CD14-positive monocyte (primary cell): ENCODE data around the gene HIF1AN. TPM values are rescaled to one million over a fixed set of nuclear protein-coding genes. Genes with fewer than 3 reads are reported as not detected.

ENCODE experiments used
- DNase-seq, 3 donors: peaks; one replicate each; pipeline ENCODE4 v3.0.0-alpha.2; 2011 to 2022
- H2AFZ ChIP-seq: 2 replicates; pipeline ENCODE4 v1.6.0; 2012; ENCODE audit warnings: mild to moderate bottlenecking, low read depth, low read length, inconsistent platforms; ENCODE audit not compliant: insufficient read depth, poor library complexity, severe bottlenecking
- H3K27ac ChIP-seq, 2 donors: 1 replicate in 1 of 2; 2 replicates in 1 of 2; pipeline ENCODE4 v1.5.1; 2012 to 2013; ENCODE audit warnings: low read length in 2 of 2, control low read depth in 1 of 2, inconsistent platforms in 1 of 2, low read depth in 1 of 2, mild to moderate bottlenecking in 1 of 2
- H3K27me3 ChIP-seq, 2 donors: one replicate each; pipeline versions ENCODE4 v1.6.0 to v1.6.1; 2011 to 2013; ENCODE audit warnings: low read length in 2 of 2; ENCODE audit not compliant: control insufficient read depth in 2 of 2, insufficient read depth in 2 of 2
- H3K36me3 ChIP-seq, 2 donors: replicated peaks in 1 of 2; 1 replicate in 1 of 2; 2 replicates in 1 of 2; pipeline versions ENCODE4 v1.5.1 to v1.6.1; 2012 to 2013; ENCODE audit warnings: low read length in 2 of 2, control low read depth in 1 of 2, inconsistent platforms in 1 of 2, mild to moderate bottlenecking in 1 of 2; ENCODE audit not compliant: insufficient read depth in 2 of 2, control insufficient read depth in 1 of 2
- H3K4me1 ChIP-seq, 2 donors: 1 replicate in 1 of 2; 2 replicates in 1 of 2; pipeline versions ENCODE4 v1.5.1 to v1.6.1; 2012 to 2013; ENCODE audit warnings: low read length in 2 of 2, control low read depth in 1 of 2, inconsistent platforms in 1 of 2, mild to moderate bottlenecking in 1 of 2, moderate library complexity in 1 of 2; ENCODE audit not compliant: insufficient read depth in 2 of 2, control insufficient read depth in 1 of 2
- H3K4me2 ChIP-seq: replicated peaks from 2 replicates; pipeline ENCODE3; 2012; ENCODE audit warnings: low read length, moderate library complexity, mild to moderate bottlenecking; ENCODE audit not compliant: poor library complexity, severe bottlenecking; ENCODE audit errors: extremely low read depth
- H3K4me3 ChIP-seq, 3 experiments: fragments of 200-600 bp in 1 of 3; sonication (generic) in 1 of 3; replicated peaks in 1 of 3; 1 replicate in 2 of 3; 2 replicates in 1 of 3; pipeline ENCODE4 v1.5.1; 2011 to 2013; ENCODE audit warnings: low read length in 3 of 3, mild to moderate bottlenecking in 3 of 3, control low read depth in 2 of 3, low read depth in 2 of 3, inconsistent platforms in 1 of 3, moderate library complexity in 1 of 3
- H3K79me2 ChIP-seq: 2 replicates; pipeline ENCODE4 v1.6.0; 2012; ENCODE audit warnings: mild to moderate bottlenecking, control low read depth, inconsistent platforms, low read length, moderate library complexity; ENCODE audit not compliant: insufficient read depth
- H3K9ac ChIP-seq: 2 replicates; pipeline ENCODE4 v1.6.0; 2017; ENCODE audit warnings: low read length, mild to moderate bottlenecking; ENCODE audit not compliant: insufficient read depth, poor library complexity, severe bottlenecking
- H3K9me3 ChIP-seq, 2 donors: replicated peaks in 1 of 2; 1 replicate in 1 of 2; 2 replicates in 1 of 2; pipeline versions ENCODE4 v1.5.1 to v1.6.1; 2012 to 2013; ENCODE audit warnings: low read length in 2 of 2, control low read depth in 1 of 2; ENCODE audit not compliant: control insufficient read depth in 1 of 2, insufficient read depth in 1 of 2
- H4K20me1 ChIP-seq: 2 replicates; pipeline ENCODE4 v1.6.0; 2012; ENCODE audit warnings: mild to moderate bottlenecking, low read length, control low read depth, moderate library complexity; ENCODE audit not compliant: insufficient read depth
- H3K27ac Mint-ChIP-seq, 7 donors: one replicate each; pipeline ENCODE4 v1.8.0; 2020; ENCODE audit warnings: mild to moderate bottlenecking in 7 of 7, mixed read lengths in 7 of 7, moderate library complexity in 6 of 7, inconsistent platforms in 2 of 7
- H3K27me3 Mint-ChIP-seq, 3 donors: one replicate each; pipeline ENCODE4 v1.8.0; 2021 to 2022; ENCODE audit warnings: low read depth in 3 of 3, mild to moderate bottlenecking in 3 of 3, mixed read lengths in 3 of 3, moderate library complexity in 3 of 3, inconsistent platforms in 1 of 3
- H3K36me3 Mint-ChIP-seq, 2 donors: one replicate each; pipeline ENCODE4 v1.8.0; 2020; ENCODE audit warnings: mixed read lengths in 2 of 2, inconsistent platforms in 1 of 2, mild to moderate bottlenecking in 1 of 2
- H3K4me1 Mint-ChIP-seq: one replicate; pipeline ENCODE4 v1.8.0; 2020; ENCODE audit warnings: mild to moderate bottlenecking, mixed read lengths
- H3K4me3 Mint-ChIP-seq, 2 donors: one replicate each; pipeline ENCODE4 v1.8.0; 2020; ENCODE audit warnings: mild to moderate bottlenecking in 2 of 2, mixed read lengths in 2 of 2, moderate library complexity in 1 of 2
- H3K9me3 Mint-ChIP-seq, 7 donors: one replicate each; pipeline ENCODE4 v1.8.0; 2020 to 2022; ENCODE audit warnings: mixed read lengths in 7 of 7, mild to moderate bottlenecking in 6 of 7, moderate library complexity in 6 of 7, inconsistent platforms in 2 of 7
- WGBS: methylation state at CpG from one replicate; pipeline ENCODE4 v1.1.5; 2013; ENCODE audit warnings: missing lambda C conversion rate; ENCODE audit not compliant: insufficient coverage; 5-methylcytosine and 5-hydroxymethylcytosine counted together
- intact Hi-C, 2 donors: fragments of 100-400 bp; cut with micrococcal nuclease; formaldehyde crosslinking; loops; one replicate each; pipeline versions ENCODE4 v1.15.0 to v1.15.1; 2023
- polyA plus RNA-seq, 3 donors: library from polyadenylated mRNA; depleted of rRNA in 1 of 3; unstranded in 2 of 3; stranded (reverse) in 1 of 3; fragments of 300-500 nt in 2 of 3; fragments of >200 nt in 1 of 3; fragmentation: Illumina TruSeq in 2 of 3; gene quantifications; 1 replicate in 2 of 3; 2 replicates in 1 of 3; pipeline ENCODE4 v1.2.3, GENCODE V29; 2012 to 2021
- TF ChIP-seq, protein P1 (sequence below): fragments of 200-600 bp; IDR thresholded peaks from one replicate; pipeline ENCODE4 v1.8.0; 2022; ENCODE audit warnings: antibody characterized with exemption, mild to moderate bottlenecking

HIF1AN gene
- polyA plus RNA-seq, 3 donors = 8.5 to 25.3 (median 17.2) TPM

DNA sequence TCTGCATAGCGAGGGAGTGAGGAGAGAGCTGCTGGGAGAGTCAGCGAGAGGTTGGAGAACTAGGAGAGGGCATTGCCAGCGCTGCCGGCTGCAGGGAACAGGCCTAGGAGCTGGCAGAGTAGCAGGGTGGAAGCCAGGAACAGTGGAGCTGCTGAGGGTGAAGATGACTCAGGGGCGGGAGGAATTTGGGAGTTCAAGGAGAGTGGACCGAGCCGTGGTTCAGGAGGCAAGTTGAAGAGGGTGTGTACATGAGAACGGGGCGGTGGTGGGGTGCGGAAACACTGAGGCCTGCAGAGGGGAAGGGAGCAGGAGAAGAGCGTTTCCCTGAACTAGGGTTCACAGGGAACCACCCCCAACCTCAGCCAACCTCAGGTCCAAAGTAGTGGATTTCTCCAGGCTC lies 31.5 kb downstream of the HIF1AN start:
- peaks cover 32 to 74% of the 10 kb centered on the region in 2 donors for H3K27me3 ChIP-seq
- no peak overlapping the region for H3K4me2 ChIP-seq
- peaks cover 4 to 7% of the 10 kb centered on the region in 2 donors for H3K4me1 ChIP-seq

DNA sequence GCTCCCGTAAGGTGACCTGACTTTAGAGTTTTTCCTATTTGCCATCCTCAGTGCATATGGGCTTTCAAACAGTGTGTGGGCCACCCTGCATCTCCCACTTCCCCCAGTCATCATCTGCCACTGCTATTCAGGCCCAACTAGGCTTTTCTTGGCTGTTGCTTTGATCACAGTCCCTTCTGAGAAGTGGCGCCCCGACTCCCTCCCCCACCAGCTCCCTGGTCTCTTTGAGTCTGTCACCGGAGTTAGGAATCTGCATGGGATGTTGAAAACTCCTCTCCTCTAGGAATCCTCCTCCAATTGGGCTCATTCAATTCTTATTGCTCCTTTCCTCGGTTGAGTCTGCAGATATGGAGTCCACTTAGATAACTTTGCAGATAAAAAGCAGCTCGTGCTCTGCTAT lies 32.1 kb downstream of the HIF1AN start:
- DNase-seq = no peak
- H3K9ac ChIP-seq = no peak overlapping the region
- no peaks in the 10 kb centered on the region for H4K20me1 ChIP-seq
- no peak overlapping the region for H3K27ac ChIP-seq
- H3K36me3 Mint-ChIP-seq = peaks cover 2 to 5% of the 10 kb centered on the region in 2 donors
- H3K4me3 ChIP-seq = no peak overlapping the region
- no peak overlapping the region for H3K27ac Mint-ChIP-seq
- H3K4me3 Mint-ChIP-seq = peak overlapping the region in 1 of 2 donors; percentile 59
- WGBS = 37% methylated on average over 4 of the region's 6 CpGs
- no peak overlapping the region for H2AFZ ChIP-seq
- peaks cover 0 to 14% of the 10 kb centered on the region in 2 donors for H3K9me3 ChIP-seq
- intact Hi-C loops = loop anchor here in 1 of 2 donors (10.0 kb wide), 1 partner anchor 167 kb away; no protein-coding TSS in a partner anchor
- TF ChIP-seq, protein P1, sequence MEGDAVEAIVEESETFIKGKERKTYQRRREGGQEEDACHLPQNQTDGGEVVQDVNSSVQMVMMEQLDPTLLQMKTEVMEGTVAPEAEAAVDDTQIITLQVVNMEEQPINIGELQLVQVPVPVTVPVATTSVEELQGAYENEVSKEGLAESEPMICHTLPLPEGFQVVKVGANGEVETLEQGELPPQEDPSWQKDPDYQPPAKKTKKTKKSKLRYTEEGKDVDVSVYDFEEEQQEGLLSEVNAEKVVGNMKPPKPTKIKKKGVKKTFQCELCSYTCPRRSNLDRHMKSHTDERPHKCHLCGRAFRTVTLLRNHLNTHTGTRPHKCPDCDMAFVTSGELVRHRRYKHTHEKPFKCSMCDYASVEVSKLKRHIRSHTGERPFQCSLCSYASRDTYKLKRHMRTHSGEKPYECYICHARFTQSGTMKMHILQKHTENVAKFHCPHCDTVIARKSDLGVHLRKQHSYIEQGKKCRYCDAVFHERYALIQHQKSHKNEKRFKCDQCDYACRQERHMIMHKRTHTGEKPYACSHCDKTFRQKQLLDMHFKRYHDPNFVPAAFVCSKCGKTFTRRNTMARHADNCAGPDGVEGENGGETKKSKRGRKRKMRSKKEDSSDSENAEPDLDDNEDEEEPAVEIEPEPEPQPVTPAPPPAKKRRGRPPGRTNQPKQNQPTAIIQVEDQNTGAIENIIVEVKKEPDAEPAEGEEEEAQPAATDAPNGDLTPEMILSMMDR = no peak
- H3K4me1 ChIP-seq = peaks cover 0 to 1% of the 10 kb centered on the region in 2 donors
- H3K4me1 Mint-ChIP-seq = peaks cover 2% of the 10 kb centered on the region
- H3K27me3 Mint-ChIP-seq = peaks cover 32 to 51% (median 49%) of the 10 kb centered on the region in 3 donors
- H3K9me3 Mint-ChIP-seq = peaks cover 0 to 5% (median 3%) of the 10 kb centered on the region in 7 donors
- H3K4me2 ChIP-seq = no peak overlapping the region
- H3K27me3 ChIP-seq = peaks cover 30 to 68% of the 10 kb centered on the region in 2 donors
- no peaks in the 10 kb centered on the region for H3K79me2 ChIP-seq
- H3K36me3 ChIP-seq = no peaks in the 10 kb centered on the region

More for the DNA sequence above, 31.5 kb downstream of the HIF1AN start:
- H3K4me1 Mint-ChIP-seq = peaks cover 8% of the 10 kb centered on the region
- peaks cover 33 to 57% (median 54%) of the 10 kb centered on the region in 3 donors for H3K27me3 Mint-ChIP-seq
- peaks cover 3 to 6% of the 10 kb centered on the region in 2 donors for H3K36me3 Mint-ChIP-seq
- Histone ChIP-seq H3K9ac (no peak overlapping the region), H2AFZ (no peak overlapping the region), H3K27ac (no peak overlapping the region), H3K36me3 (no peaks in the 10 kb centered on the region), H3K4me3 (no peak overlapping the region), H3K9me3 (peaks cover 0 to 14% of the 10 kb centered on the region in 2 donors), H4K20me1 (no peaks in the 10 kb centered on the region), H3K79me2 (no peaks in the 10 kb centered on the region)
- no peak overlapping the region for H3K27ac Mint-ChIP-seq
- intact Hi-C loops = loop anchor here in 1 of 2 donors (10.0 kb wide), 1 partner anchor 168 kb away; no protein-coding TSS in a partner anchor
- TF ChIP-seq, protein P1 = no peak
- 49% methylated on average over 7 of the region's 11 CpGs for WGBS
- peak overlapping the region in 1 of 2 donors; percentile 59 for H3K4me3 Mint-ChIP-seq
- DNase-seq = no peak
- H3K9me3 Mint-ChIP-seq = peaks cover 0 to 8% (median 5%) of the 10 kb centered on the region in 7 donors
